B cell (primary cell): ENCODE data around the gene ASPN. TPM values are rescaled to one million over a fixed set of nuclear protein-coding genes. Genes with fewer than 3 reads are reported as not detected.

Source experiments
- ATAC-seq: fragments of 200-7000 bp; cut with Tn5 transposase; one replicate; pipeline ENCODE4 v1.10.0; 2021; ENCODE audit warnings: low read depth, mild to moderate bottlenecking, moderate number of reproducible peaks, moderate library complexity
- CTCF ChIA-PET: fragments of 350-600 bp; sonication (Branson Sonifier 250); formaldehyde crosslinking; loops from one replicate; lab custom pipeline; 2021; ENCODE audit warnings: antibody characterized with exemption, inconsistent platforms; lab: Charles Lee
- POLR2A ChIA-PET: fragments of 350-600 bp; sonication (Branson Sonifier 250); formaldehyde crosslinking; loops from one replicate; lab custom pipeline; 2021; ENCODE audit warnings: antibody characterized with exemption; lab: Charles Lee
- DNase-seq: peaks from one replicate; pipeline ENCODE4 v3.0.0; 2013
- H2AFZ ChIP-seq: 2 replicates; pipeline ENCODE4 v1.6.1; 2012; ENCODE audit warnings: mild to moderate bottlenecking, low read depth, low read length; ENCODE audit not compliant: insufficient read depth, poor library complexity, severe bottlenecking
- H3K27ac ChIP-seq, 2 donors: 1 replicate in 1 of 2; 2 replicates in 1 of 2; pipeline ENCODE4 v1.5.1; 2012 to 2013; ENCODE audit warnings: low read length in 2 of 2, mild to moderate bottlenecking in 2 of 2, moderate library complexity in 1 of 2
- H3K27me3 ChIP-seq, 4 experiments: fragments of 200-600 bp in 1 of 4; sonication (generic) in 1 of 4; replicated peaks in 1 of 4; 1 replicate in 2 of 4; 2 replicates in 2 of 4; pipeline versions ENCODE4 v1.6.1 to v1.7.0; 2013 to 2016; ENCODE audit warnings: low read length in 3 of 4, mild to moderate bottlenecking in 2 of 4, mixed read lengths in 1 of 4, moderate library complexity in 1 of 4; ENCODE audit not compliant: insufficient read depth in 4 of 4, control insufficient read depth in 3 of 4; ENCODE audit errors: control extremely low read depth in 1 of 4
- H3K36me3 ChIP-seq, 2 experiments: replicated peaks in 1 of 2; 1 replicate in 1 of 2; 2 replicates in 1 of 2; pipeline versions ENCODE4 v1.6.1 to v1.7.1; 2013; ENCODE audit warnings: low read length in 1 of 2; ENCODE audit not compliant: insufficient read depth in 2 of 2, control insufficient read depth in 1 of 2; ENCODE audit errors: control extremely low read depth in 1 of 2, extremely low read depth in 1 of 2
- H3K4me1 ChIP-seq, 2 donors: fragments of 200-600 bp in 1 of 2; sonication (generic) in 1 of 2; 1 replicate in 1 of 2; 2 replicates in 1 of 2; pipeline versions ENCODE4 v1.5.1 to v1.6.1; 2013 to 2017; ENCODE audit warnings: low read length in 2 of 2; ENCODE audit not compliant: control insufficient read depth in 2 of 2, insufficient read depth in 2 of 2
- H3K4me2 ChIP-seq: replicated peaks from 2 replicates; pipeline ENCODE3; 2012; ENCODE audit warnings: mild to moderate bottlenecking, low read depth, low read length; ENCODE audit not compliant: poor library complexity, severe bottlenecking
- H3K4me3 ChIP-seq, 5 experiments: fragments of 200-600 bp in 1 of 5; sonication (generic) in 1 of 5; 1 replicate in 3 of 5; 2 replicates in 2 of 5; pipeline versions ENCODE4 v1.5.1 to v1.7.0; 2011 to 2016; ENCODE audit warnings: low read length in 4 of 5, mild to moderate bottlenecking in 4 of 5, low read depth in 2 of 5, control low read depth in 1 of 5, moderate library complexity in 1 of 5; ENCODE audit not compliant: insufficient read depth in 1 of 5; ENCODE audit errors: control extremely low read depth in 1 of 5, extremely low read depth in 1 of 5
- H3K79me2 ChIP-seq: fragments of 200-600 bp; sonication (generic); one replicate; pipeline ENCODE4 v1.6.0; 2016; ENCODE audit warnings: low read length; ENCODE audit not compliant: control insufficient read depth, insufficient read depth
- H3K9ac ChIP-seq: fragments of 200-600 bp; sonication (generic); 2 replicates; pipeline ENCODE4 v1.6.1; 2017; ENCODE audit warnings: mild to moderate bottlenecking, low read length, moderate library complexity
- H3K9me3 ChIP-seq, 3 donors: one replicate each; pipeline versions ENCODE4 v1.6.1 to v1.7.1; 2013; ENCODE audit warnings: low read length in 2 of 3; ENCODE audit not compliant: control insufficient read depth in 2 of 3, insufficient read depth in 1 of 3; ENCODE audit errors: control extremely low read depth in 1 of 3
- H4K20me1 ChIP-seq: 2 replicates; pipeline ENCODE4 v1.6.0; 2012; ENCODE audit warnings: mild to moderate bottlenecking, low read length; ENCODE audit not compliant: insufficient read depth, control insufficient read depth, poor library complexity, severe bottlenecking
- H3K27ac Mint-ChIP-seq: one replicate; pipeline ENCODE4 v1.8.0; 2021; ENCODE audit warnings: mixed read lengths
- H3K27me3 Mint-ChIP-seq: one replicate; pipeline ENCODE4 v1.8.0; 2021; ENCODE audit warnings: mixed read lengths
- H3K4me1 Mint-ChIP-seq: one replicate; pipeline ENCODE4 v1.8.0; 2021; ENCODE audit warnings: mixed read lengths
- H3K4me3 Mint-ChIP-seq: one replicate; pipeline ENCODE4 v1.8.0; 2021; ENCODE audit warnings: mixed read lengths
- H3K9me3 Mint-ChIP-seq: one replicate; pipeline ENCODE4 v1.8.0; 2022; ENCODE audit warnings: mixed read lengths; ENCODE audit not compliant: insufficient read depth
- CTCF ChIP-seq: fragments of 200-600 bp; IDR thresholded peaks from one replicate; pipeline ENCODE4 v1.8.0; 2022; ENCODE audit warnings: antibody characterized with exemption, mild to moderate bottlenecking
- EZH2 ChIP-seq: IDR thresholded peaks from 2 replicates; pipeline ENCODE4 v1.6.1; 2012; ENCODE audit warnings: borderline replicate concordance, low read depth, mild to moderate bottlenecking, moderate library complexity, low read length; ENCODE audit not compliant: insufficient read depth, poor library complexity, severe bottlenecking
- WGBS: methylation state at CpG from one replicate; pipeline ENCODE4 v1.1.5; 2013; ENCODE audit warnings: missing lambda C conversion rate; ENCODE audit not compliant: insufficient coverage; 5-methylcytosine and 5-hydroxymethylcytosine counted together
- intact Hi-C: fragments of 100-400 bp; cut with micrococcal nuclease; formaldehyde crosslinking; loops from one replicate; pipeline ENCODE4 v1.10.0; 2022
- polyA plus RNA-seq: library from polyadenylated mRNA; depleted of rRNA; stranded (reverse); fragments of >200 nt; gene quantifications from 2 replicates; pipeline ENCODE4 v1.2.3, GENCODE V29; 2012
- total RNA-seq, 2 donors: library from RNA; stranded (reverse); fragments of 120-200 nt in 1 of 2; gene quantifications; 1 replicate in 1 of 2; 2 replicates in 1 of 2; pipeline versions ENCODE4 v1.2.3 to v1.2.4, GENCODE V29; 2013 to 2022

The ASPN gene
- total and polyA plus RNA-seq, 2 donors (not counting 1 experiment from before 2014, with no cell fraction given): not detected

GRCh38 chr9:92518199-92518598 lies 35.9 kb upstream of the ASPN start:
- Histone ChIP-seq H3K9me3 (no peaks in the 10 kb centered on the region), H3K79me2 (no peaks in the 10 kb centered on the region), H3K4me1 (no peaks in the 10 kb centered on the region), H2AFZ (no peak overlapping the region), H3K9ac (no peak overlapping the region), H3K4me2 (no peak overlapping the region), H4K20me1 (no peaks in the 10 kb centered on the region), H3K4me3 (no peak overlapping the region), H3K36me3 (no peaks in the 10 kb centered on the region), H3K27ac (no peak overlapping the region), H3K27me3 (no peaks in the 10 kb centered on the region)
- H3K27ac Mint-ChIP-seq: no peak overlapping the region
- POLR2A ChIA-PET: no interaction called here
- CTCF ChIA-PET: no interaction called here
- no peaks in the 10 kb centered on the region for H3K4me1 Mint-ChIP-seq
- H3K27me3 Mint-ChIP-seq: no peaks in the 10 kb centered on the region
- TF ChIP-seq CTCF (no peak), EZH2 (no peak)
- H3K4me3 Mint-ChIP-seq: no peak overlapping the region
- ATAC-seq (no peak), DNase-seq (no peak)
- H3K9me3 Mint-ChIP-seq: no peaks in the 10 kb centered on the region
- WGBS: 92% methylated on average over 2 of the region's 4 CpGs
- intact Hi-C loops: no loop called here

GRCh38 chr9:92517046-92517445 lies 34.7 kb upstream of the ASPN start:
- TF ChIP-seq EZH2: no peak
- TF ChIP-seq CTCF: no peak
- H3K4me1 ChIP-seq: no peaks in the 10 kb centered on the region

More at GRCh38 chr9:92517046-92517445, 34.7 kb upstream of the ASPN start:
- Mint-ChIP-seq H3K4me1 (no peaks in the 10 kb centered on the region), H3K27ac (no peak overlapping the region), H3K9me3 (no peaks in the 10 kb centered on the region), H3K4me3 (no peak overlapping the region), H3K27me3 (no peaks in the 10 kb centered on the region)
- no peak overlapping the region for H3K4me3 ChIP-seq
- no peaks in the 10 kb centered on the region for H4K20me1 ChIP-seq
- H3K9me3 ChIP-seq: no peaks in the 10 kb centered on the region
- ChIA-PET CTCF (no interaction called here), POLR2A (no interaction called here)
- DNase-seq (no peak), ATAC-seq (no peak)
- H3K4me2 ChIP-seq: no peak overlapping the region
- no peaks in the 10 kb centered on the region for H3K27me3 ChIP-seq
- H2AFZ ChIP-seq: no peak overlapping the region
- H3K9ac ChIP-seq: no peak overlapping the region
- WGBS: 94% methylated on average over 2 of the region's 3 CpGs
- intact Hi-C loops: no loop called here
- no peaks in the 10 kb centered on the region for H3K79me2 ChIP-seq
- H3K36me3 ChIP-seq: no peaks in the 10 kb centered on the region
- H3K27ac ChIP-seq: no peak overlapping the region
